Measurements from ENCODE around the gene CEBPG. TPM values are rescaled to one million over a fixed set of nuclear protein-coding genes. Genes with fewer than 3 reads are reported as not detected.

The CEBPG gene
- total and polyA plus RNA-seq, 3 experiments from 2014 or later = 12.3 to 27.9 (median 27.8) TPM

DNA sequence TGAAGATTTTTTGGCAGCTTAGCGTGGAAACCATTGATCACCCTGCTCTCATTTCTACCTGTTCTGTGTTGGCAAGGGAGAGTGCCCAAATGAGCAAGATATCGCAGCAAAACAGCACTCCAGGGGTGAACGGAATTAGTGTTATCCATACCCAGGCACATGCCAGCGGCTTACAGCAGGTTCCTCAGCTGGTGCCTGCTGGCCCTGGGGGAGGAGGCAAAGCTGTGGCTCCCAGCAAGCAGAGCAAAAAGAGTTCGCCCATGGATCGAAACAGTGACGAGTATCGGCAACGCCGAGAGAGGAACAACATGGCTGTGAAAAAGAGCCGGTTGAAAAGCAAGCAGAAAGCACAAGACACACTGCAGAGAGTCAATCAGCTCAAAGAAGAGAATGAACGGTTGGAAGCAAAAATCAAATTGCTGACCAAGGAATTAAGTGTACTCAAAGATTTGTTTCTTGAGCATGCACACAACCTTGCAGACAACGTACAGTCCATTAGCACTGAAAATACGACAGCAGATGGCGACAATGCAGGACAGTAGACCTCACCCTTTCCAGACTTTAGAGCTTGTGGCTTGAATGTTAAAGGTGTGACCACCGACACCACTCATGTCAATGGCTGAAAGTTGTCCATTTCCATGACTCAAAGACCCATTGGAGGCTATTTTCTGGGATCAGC, 5.8 kb downstream of the CEBPG start:
- no peaks in the 10 kb centered on the region for H3K9me3 ChIP-seq (ENCODE audit: low read length)

DNA sequence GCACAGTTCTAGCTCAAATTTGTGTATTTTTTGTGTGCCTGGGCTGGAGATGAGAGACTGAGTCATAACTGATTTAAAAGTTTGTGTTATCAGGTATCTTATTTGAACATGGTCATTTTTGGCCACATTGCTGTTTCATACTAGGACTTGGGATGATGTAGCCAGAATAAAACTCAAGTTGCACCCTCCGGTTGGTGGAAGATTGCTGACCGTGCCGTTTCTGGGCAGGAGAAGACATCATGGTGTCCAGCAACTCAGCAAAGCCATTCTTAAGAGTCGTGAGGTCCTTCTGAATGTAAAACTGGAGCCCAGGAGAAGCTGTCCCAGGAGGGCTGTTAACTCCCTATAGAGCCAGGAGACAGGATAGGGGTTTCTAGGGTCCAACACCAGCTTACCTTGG, 7.6 kb downstream of the CEBPG start:
- DNase-seq = no peak
- no peaks in the 10 kb centered on the region for H3K36me3 ChIP-seq (ENCODE audit: insufficient read depth, low read length)
- Mint-ChIP-seq H3K4me1 (peaks cover 42 to 79% (median 51%) of the 10 kb centered on the region in 3 donors), H3K36me3 (peaks cover 0 to 50% (median 5%) of the 10 kb centered on the region in 3 donors), H3K27me3 (no peaks in the 10 kb centered on the region), H3K27ac (peak overlapping the region in 1 of 8 donors; percentile 12), H3K4me3 (no peak overlapping the region), H3K9me3 (no peaks in the 10 kb centered on the region)
- H3K4me1 ChIP-seq (ENCODE audit: insufficient read depth, low read length) = no peaks in the 10 kb centered on the region
- CTCF ChIA-PET = no interaction called here
- H3K27ac ChIP-seq (ENCODE audit: low read depth, low read length) = no peak overlapping the region
- H3K4me3 ChIP-seq (ENCODE audit: low read length) = no peak overlapping the region
- no peaks in the 10 kb centered on the region for H3K27me3 ChIP-seq (ENCODE audit: insufficient read depth, low read length, poor library complexity, severe bottlenecking)
- H3K9me3 ChIP-seq (ENCODE audit: low read length) = no peaks in the 10 kb centered on the region
- POLR2A ChIA-PET = no interaction called here

More for the DNA sequence above, 5.8 kb downstream of the CEBPG start:
- Histone ChIP-seq H3K36me3 (ENCODE audit: insufficient read depth, low read length) (no peaks in the 10 kb centered on the region), H3K27ac (ENCODE audit: low read depth, low read length) (no peak overlapping the region), H3K27me3 (ENCODE audit: insufficient read depth, low read length, poor library complexity, severe bottlenecking) (no peaks in the 10 kb centered on the region), H3K4me1 (ENCODE audit: insufficient read depth, low read length) (peaks cover 15% of the 10 kb centered on the region), H3K4me3 (ENCODE audit: low read length) (no peak overlapping the region)
- ChIA-PET POLR2A (no interaction called here), CTCF (no interaction called here)
- DNase-seq = no peak
- Mint-ChIP-seq H3K4me3 (no peak overlapping the region), H3K27me3 (no peaks in the 10 kb centered on the region), H3K4me1 (peaks cover 56 to 90% (median 68%) of the 10 kb centered on the region in 3 donors), H3K9me3 (no peaks in the 10 kb centered on the region), H3K27ac (peak overlapping the region in 1 of 8 donors; percentile 23), H3K36me3 (peaks cover 0 to 46% (median 2%) of the 10 kb centered on the region in 3 donors)

DNA sequence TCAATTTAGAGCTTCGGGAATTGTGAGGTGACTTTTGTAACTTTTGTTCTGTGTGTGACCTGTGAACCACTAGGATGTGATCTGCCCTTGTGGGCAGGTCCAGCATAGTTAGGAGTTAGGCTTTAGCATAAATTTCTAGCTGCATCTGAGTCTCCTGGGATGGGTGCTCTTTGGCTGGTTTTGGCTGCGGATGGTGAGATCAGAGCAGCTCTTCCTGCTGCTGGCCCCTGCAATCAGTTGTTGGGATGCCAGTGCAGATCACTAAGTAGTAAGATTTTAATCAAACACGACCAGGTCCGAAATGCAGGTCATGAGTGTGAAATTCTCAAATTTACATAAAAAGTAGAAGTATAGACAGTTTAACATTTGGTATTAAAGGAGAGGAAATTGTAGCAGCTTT, 8.5 kb downstream of the CEBPG start:
- no peaks in the 10 kb centered on the region for H3K9me3 ChIP-seq (ENCODE audit: low read length)
- no peak overlapping the region for H3K4me3 ChIP-seq (ENCODE audit: low read length)
- H3K27ac ChIP-seq (ENCODE audit: low read depth, low read length) = no peak overlapping the region
- Mint-ChIP-seq H3K9me3 (no peaks in the 10 kb centered on the region), H3K36me3 (peaks cover 0 to 59% (median 5%) of the 10 kb centered on the region in 3 donors), H3K4me3 (no peak overlapping the region), H3K4me1 (peaks cover 34 to 70% (median 43%) of the 10 kb centered on the region in 3 donors), H3K27me3 (no peaks in the 10 kb centered on the region), H3K27ac (peak overlapping the region in 4 of 8 donors; percentile 13 to 63 (median 24))
- DNase-seq = no peak
- no peaks in the 10 kb centered on the region for H3K36me3 ChIP-seq (ENCODE audit: insufficient read depth, low read length)
- ChIA-PET CTCF (interaction anchor here (0.7 kb wide), 1 partner anchor 13 kb away, joined by 3 read pairs; no protein-coding TSS in a partner anchor), POLR2A (no interaction called here)
- no peaks in the 10 kb centered on the region for H3K27me3 ChIP-seq (ENCODE audit: insufficient read depth, low read length, poor library complexity, severe bottlenecking)
- H3K4me1 ChIP-seq (ENCODE audit: insufficient read depth, low read length) = no peaks in the 10 kb centered on the region

DNA sequence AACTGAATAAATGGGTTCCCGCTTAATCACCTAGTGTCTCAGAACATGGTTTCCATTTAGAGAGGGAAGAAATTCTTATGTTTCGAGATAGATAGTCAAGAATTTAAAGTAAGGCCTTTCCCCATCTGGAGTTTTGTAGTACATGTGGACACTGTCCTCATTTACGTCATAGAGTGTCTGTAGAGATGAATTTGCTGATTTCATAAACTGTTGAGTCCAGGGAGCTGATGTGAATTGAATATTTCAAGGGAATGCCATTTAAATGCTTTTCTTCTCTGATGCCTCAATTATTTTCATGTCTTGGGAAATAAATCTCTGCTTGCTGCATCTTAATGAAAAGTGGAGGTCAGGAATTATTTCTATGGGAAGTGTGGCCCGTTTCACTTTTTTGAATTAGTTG, 9.5 kb downstream of the CEBPG start:
- H3K27ac Mint-ChIP-seq = peak overlapping the region in 2 of 8 donors; percentile 31 to 83
- Histone ChIP-seq H3K27me3 (ENCODE audit: insufficient read depth, low read length, poor library complexity, severe bottlenecking) (no peaks in the 10 kb centered on the region), H3K9me3 (ENCODE audit: low read length) (no peaks in the 10 kb centered on the region), H3K36me3 (ENCODE audit: insufficient read depth, low read length) (no peaks in the 10 kb centered on the region), H3K4me1 (ENCODE audit: insufficient read depth, low read length) (no peaks in the 10 kb centered on the region), H3K27ac (ENCODE audit: low read depth, low read length) (no peak overlapping the region), H3K4me3 (ENCODE audit: low read length) (no peak overlapping the region)
- no peaks in the 10 kb centered on the region for H3K9me3 Mint-ChIP-seq
- POLR2A ChIA-PET = no interaction called here
- peaks cover 0 to 66% (median 5%) of the 10 kb centered on the region in 3 donors for H3K36me3 Mint-ChIP-seq
- peaks cover 30 to 62% (median 37%) of the 10 kb centered on the region in 3 donors for H3K4me1 Mint-ChIP-seq
- DNase-seq = no peak
- CTCF ChIA-PET = interaction anchor here (1.1 kb wide), 1 partner anchor 13 kb away, joined by 3 read pairs; no protein-coding TSS in a partner anchor
- H3K4me3 Mint-ChIP-seq = no peak overlapping the region
- H3K27me3 Mint-ChIP-seq = no peaks in the 10 kb centered on the region

DNA sequence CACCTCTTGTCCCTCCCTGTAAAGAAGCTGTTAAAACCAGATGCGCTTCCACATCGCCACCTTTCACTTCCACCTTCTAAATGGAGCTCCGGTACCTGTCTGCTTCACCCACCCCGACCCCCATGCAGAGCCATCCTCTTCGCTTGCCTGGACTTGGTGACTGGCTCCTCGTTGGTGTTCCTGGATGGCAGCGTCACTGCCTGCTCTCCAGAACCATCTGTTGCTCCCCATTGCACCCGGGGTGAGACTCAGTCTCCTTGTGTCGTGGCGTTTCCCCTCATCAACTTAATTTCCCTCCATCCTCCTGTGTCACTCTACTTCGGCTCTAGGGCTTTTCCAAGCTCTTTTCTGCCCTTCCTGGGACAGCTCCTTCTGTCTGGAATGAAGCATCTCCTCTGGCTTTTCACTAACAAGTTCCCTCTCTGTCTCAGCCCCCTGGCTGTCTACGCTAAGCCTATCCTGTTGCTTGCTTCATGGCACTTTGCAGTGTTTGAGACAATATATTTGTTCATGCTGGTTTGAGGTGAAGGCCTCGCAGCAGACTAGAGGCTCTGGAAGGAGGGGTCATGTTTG, 10.3 kb downstream of the CEBPG start:
- Mint-ChIP-seq H3K4me3 (no peak overlapping the region), H3K36me3 (peaks cover 0 to 62% (median 5%) of the 10 kb centered on the region in 3 donors), H3K9me3 (no peaks in the 10 kb centered on the region), H3K27ac (peak overlapping the region in 4 of 8 donors; percentile 12 to 31 (median 24)), H3K4me1 (peaks cover 26 to 54% (median 31%) of the 10 kb centered on the region in 3 donors), H3K27me3 (no peaks in the 10 kb centered on the region)
- H3K27me3 ChIP-seq (ENCODE audit: insufficient read depth, low read length, poor library complexity, severe bottlenecking) = no peaks in the 10 kb centered on the region
- H3K36me3 ChIP-seq (ENCODE audit: insufficient read depth, low read length) = no peaks in the 10 kb centered on the region
- POLR2A ChIA-PET = no interaction called here
- H3K4me1 ChIP-seq (ENCODE audit: insufficient read depth, low read length) = no peaks in the 10 kb centered on the region
- DNase-seq = no peak
- H3K4me3 ChIP-seq (ENCODE audit: low read length) = no peak overlapping the region
- H3K27ac ChIP-seq (ENCODE audit: low read depth, low read length) = no peak overlapping the region
- no peaks in the 10 kb centered on the region for H3K9me3 ChIP-seq (ENCODE audit: low read length)
- CTCF ChIA-PET = no interaction called here

DNA sequence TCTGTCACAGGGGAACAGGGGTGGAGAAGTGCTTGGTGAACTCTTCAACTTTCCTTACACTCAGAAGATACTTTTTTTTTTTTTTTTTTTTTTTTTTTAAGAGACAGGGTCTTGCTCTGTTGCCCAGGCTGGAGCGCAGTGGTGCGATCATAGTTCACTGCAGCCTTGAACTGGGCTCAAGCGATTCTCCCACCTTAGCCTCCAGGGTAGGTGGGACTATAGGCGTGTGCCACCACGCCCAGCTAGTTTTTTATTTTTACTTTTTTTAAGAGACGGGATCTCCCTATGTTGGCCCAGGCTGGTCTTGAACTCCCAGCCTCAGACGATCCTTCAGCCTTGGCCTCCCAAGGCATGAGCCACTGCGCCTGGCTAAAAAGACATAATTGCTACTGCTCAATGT, 11.5 kb downstream of the CEBPG start:
- no peaks in the 10 kb centered on the region for H3K27me3 ChIP-seq (ENCODE audit: insufficient read depth, low read length, poor library complexity, severe bottlenecking)
- ChIA-PET CTCF (interaction anchor here (0.7 to 1.1 kb wide), 2 partner anchors 11 to 166 kb away, joined by 3 to 4 read pairs; no protein-coding TSS in a partner anchor), POLR2A (interaction anchor here (0.9 kb wide), 1 partner anchor 12 kb away, joined by 3 read pairs; no protein-coding TSS in a partner anchor)
- Mint-ChIP-seq H3K4me1 (peaks cover 19 to 42% (median 22%) of the 10 kb centered on the region in 3 donors), H3K36me3 (peaks cover 0 to 51% (median 3%) of the 10 kb centered on the region in 3 donors), H3K9me3 (no peaks in the 10 kb centered on the region), H3K4me3 (no peak overlapping the region), H3K27ac (peak overlapping the region in 2 of 8 donors; percentile 23 to 81), H3K27me3 (no peaks in the 10 kb centered on the region)
- no peak overlapping the region for H3K27ac ChIP-seq (ENCODE audit: low read depth, low read length)
- H3K4me3 ChIP-seq (ENCODE audit: low read length) = no peak overlapping the region
- DNase-seq = no peak
- H3K36me3 ChIP-seq (ENCODE audit: insufficient read depth, low read length) = no peaks in the 10 kb centered on the region
- H3K9me3 ChIP-seq (ENCODE audit: low read length) = no peaks in the 10 kb centered on the region
- no peaks in the 10 kb centered on the region for H3K4me1 ChIP-seq (ENCODE audit: insufficient read depth, low read length)

DNA sequence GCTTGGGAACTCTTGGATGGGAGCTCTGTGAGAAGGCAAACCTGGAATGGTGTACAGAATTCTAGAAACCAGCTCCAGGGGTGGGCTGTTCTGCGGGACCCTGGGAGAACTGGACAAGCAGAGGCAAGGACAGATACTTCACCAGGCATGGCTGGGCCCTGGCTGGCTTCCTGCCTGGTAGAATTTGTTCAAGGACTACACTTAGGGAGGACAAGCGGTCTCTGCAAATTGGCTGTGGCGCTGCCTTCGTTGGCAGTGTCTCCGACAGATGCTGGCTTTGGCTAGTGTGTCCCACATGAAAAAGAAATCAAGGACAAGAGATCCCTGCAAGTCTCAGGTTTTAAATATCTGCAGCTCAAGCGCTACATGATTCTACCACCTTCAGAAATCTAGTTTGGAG, 12.4 kb downstream of the CEBPG start:
- Mint-ChIP-seq H3K27me3 (no peaks in the 10 kb centered on the region), H3K27ac (peak overlapping the region in 1 of 8 donors; percentile 29), H3K36me3 (peaks cover 0 to 47% (median 3%) of the 10 kb centered on the region in 3 donors), H3K9me3 (no peaks in the 10 kb centered on the region), H3K4me3 (no peak overlapping the region), H3K4me1 (peaks cover 14 to 34% (median 21%) of the 10 kb centered on the region in 3 donors)
- Histone ChIP-seq H3K27ac (ENCODE audit: low read depth, low read length) (no peak overlapping the region), H3K4me3 (ENCODE audit: low read length) (no peak overlapping the region), H3K36me3 (ENCODE audit: insufficient read depth, low read length) (no peaks in the 10 kb centered on the region), H3K27me3 (ENCODE audit: insufficient read depth, low read length, poor library complexity, severe bottlenecking) (no peaks in the 10 kb centered on the region), H3K9me3 (ENCODE audit: low read length) (no peaks in the 10 kb centered on the region), H3K4me1 (ENCODE audit: insufficient read depth, low read length) (no peaks in the 10 kb centered on the region)
- POLR2A ChIA-PET = no interaction called here
- CTCF ChIA-PET = no interaction called here
- DNase-seq = no peak

DNA sequence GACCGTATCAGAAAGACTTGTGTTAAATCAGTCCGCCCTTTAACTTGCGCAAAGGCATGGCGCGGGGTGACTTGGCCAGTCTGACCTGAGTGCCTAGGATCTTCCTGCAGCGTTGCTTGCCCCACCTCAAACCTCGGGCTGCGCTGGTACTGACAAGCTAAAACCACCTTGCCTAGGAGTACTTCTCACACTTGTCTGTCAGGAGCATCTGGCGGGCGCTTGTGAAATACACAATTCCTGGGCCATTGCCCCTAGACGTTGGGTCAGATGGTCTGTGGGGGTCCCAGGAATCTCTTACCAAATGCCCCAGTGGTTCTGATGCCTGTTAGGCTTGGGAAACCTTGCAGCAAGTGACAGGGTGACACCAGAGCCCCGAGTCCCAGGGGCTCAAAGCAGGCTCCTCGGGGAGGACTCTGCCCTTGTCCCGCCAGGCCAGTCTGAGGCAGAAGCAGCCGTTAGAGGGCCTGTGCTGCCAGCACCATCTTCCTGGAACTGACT, 12.9 kb downstream of the CEBPG start:
- no peaks in the 10 kb centered on the region for H3K36me3 ChIP-seq (ENCODE audit: insufficient read depth, low read length)
- Mint-ChIP-seq H3K36me3 (peaks cover 0 to 43% (median 3%) of the 10 kb centered on the region in 3 donors), H3K4me3 (no peak overlapping the region), H3K4me1 (peaks cover 11 to 31% (median 18%) of the 10 kb centered on the region in 3 donors), H3K27me3 (no peaks in the 10 kb centered on the region), H3K27ac (no peak overlapping the region), H3K9me3 (no peaks in the 10 kb centered on the region)
- CTCF ChIA-PET = no interaction called here
- no peak for DNase-seq
- H3K4me3 ChIP-seq (ENCODE audit: low read length) = no peak overlapping the region
- H3K4me1 ChIP-seq (ENCODE audit: insufficient read depth, low read length) = no peaks in the 10 kb centered on the region
- H3K9me3 ChIP-seq (ENCODE audit: low read length) = no peaks in the 10 kb centered on the region
- no peaks in the 10 kb centered on the region for H3K27me3 ChIP-seq (ENCODE audit: insufficient read depth, low read length, poor library complexity, severe bottlenecking)
- POLR2A ChIA-PET = no interaction called here
- H3K27ac ChIP-seq (ENCODE audit: low read depth, low read length) = no peak overlapping the region

All from CD8-positive, alpha-beta memory T cell (primary cell).